Nephron (organoid): ENCODE data around the gene CALY.

Experiments
- H3K27ac Mint-ChIP-seq, 3 experiments: 2 replicates each; pipeline ENCODE4 v1.8.0; 2020; ENCODE audit warnings: mixed read lengths in 3 of 3, mild to moderate bottlenecking in 2 of 3, moderate library complexity in 1 of 3
- H3K27me3 Mint-ChIP-seq: 2 replicates; pipeline ENCODE4 v1.8.0; 2021; ENCODE audit warnings: low read depth, mild to moderate bottlenecking, moderate library complexity, mixed read lengths
- H3K36me3 Mint-ChIP-seq: 2 replicates; pipeline ENCODE4 v1.8.0; 2020; ENCODE audit warnings: low read depth, mixed read lengths
- H3K4me1 Mint-ChIP-seq: 2 replicates; pipeline ENCODE4 v1.8.0; 2020; ENCODE audit warnings: mixed read lengths
- H3K4me3 Mint-ChIP-seq, 3 experiments: 2 replicates each; pipeline ENCODE4 v1.8.0; 2020; ENCODE audit warnings: mild to moderate bottlenecking in 3 of 3, mixed read lengths in 3 of 3, moderate library complexity in 2 of 3
- H3K9me3 Mint-ChIP-seq: 2 replicates; pipeline ENCODE4 v1.8.0; 2020; ENCODE audit warnings: mixed read lengths
- TF ChIP-seq, protein P1 (sequence below), 3 experiments: fragments of 200-600 bp; sonication (generic); IDR thresholded peaks; one replicate each; pipeline ENCODE4 v1.5.0; 2021; ENCODE audit warnings: antibody characterized with exemption in 3 of 3; ENCODE audit not compliant: unreplicated experiment in 3 of 3

Gene CALY, protein sequence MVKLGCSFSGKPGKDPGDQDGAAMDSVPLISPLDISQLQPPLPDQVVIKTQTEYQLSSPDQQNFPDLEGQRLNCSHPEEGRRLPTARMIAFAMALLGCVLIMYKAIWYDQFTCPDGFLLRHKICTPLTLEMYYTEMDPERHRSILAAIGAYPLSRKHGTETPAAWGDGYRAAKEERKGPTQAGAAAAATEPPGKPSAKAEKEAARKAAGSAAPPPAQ

DNA sequence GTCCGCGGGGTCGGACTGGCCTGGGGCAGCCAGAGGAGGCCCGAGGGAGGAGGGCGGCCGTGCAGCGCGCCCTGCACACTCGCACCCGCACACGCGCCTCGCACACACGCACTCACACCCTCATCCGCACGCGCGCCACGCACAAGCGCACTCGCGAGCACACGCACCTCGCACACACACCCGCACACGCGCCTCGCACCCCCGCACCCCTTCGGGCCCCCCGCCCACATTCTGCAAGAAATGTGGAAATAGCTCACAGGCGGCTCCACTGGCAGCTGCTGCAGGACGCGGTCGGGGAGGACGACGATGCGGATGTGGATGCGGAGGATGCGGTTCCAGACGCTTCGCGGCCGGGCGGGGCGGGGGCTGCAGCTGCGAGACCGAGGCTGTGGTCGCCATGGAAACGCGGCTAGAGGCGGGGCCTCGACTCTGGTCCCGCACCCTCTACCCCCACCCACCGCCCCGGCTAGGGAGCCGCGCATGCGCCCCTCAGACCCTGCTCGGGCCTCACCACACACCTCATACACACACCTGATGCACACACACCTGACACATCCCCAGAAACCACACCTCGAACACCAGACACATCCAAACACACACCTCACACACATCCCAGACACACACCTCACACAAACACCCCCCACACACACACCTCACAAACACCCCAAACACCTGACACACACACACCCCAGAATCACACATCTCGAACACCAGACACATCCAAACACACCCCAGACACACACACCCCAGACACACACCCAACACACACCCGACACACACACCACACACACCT, at the start of gene CALY:
TSS of gene CALY (minus strand) at position 320 of the 793 bp plus-strand sequence. CDS start 7,907 bp downstream, outside the sequence.
- peak within 1 kb of the TSS in 2 of 3 experiments; percentile 42 to 43 for H3K4me3 Mint-ChIP-seq
- peaks cover 17% of the 10 kb centered on the region for H3K9me3 Mint-ChIP-seq
- TF ChIP-seq, protein P1, sequence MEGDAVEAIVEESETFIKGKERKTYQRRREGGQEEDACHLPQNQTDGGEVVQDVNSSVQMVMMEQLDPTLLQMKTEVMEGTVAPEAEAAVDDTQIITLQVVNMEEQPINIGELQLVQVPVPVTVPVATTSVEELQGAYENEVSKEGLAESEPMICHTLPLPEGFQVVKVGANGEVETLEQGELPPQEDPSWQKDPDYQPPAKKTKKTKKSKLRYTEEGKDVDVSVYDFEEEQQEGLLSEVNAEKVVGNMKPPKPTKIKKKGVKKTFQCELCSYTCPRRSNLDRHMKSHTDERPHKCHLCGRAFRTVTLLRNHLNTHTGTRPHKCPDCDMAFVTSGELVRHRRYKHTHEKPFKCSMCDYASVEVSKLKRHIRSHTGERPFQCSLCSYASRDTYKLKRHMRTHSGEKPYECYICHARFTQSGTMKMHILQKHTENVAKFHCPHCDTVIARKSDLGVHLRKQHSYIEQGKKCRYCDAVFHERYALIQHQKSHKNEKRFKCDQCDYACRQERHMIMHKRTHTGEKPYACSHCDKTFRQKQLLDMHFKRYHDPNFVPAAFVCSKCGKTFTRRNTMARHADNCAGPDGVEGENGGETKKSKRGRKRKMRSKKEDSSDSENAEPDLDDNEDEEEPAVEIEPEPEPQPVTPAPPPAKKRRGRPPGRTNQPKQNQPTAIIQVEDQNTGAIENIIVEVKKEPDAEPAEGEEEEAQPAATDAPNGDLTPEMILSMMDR (IDR thresholded peaks at IDR 0.05; ENCODE audit: unreplicated experiment in 3 of 3): no peak
- peaks cover 39% of the 10 kb centered on the region for H3K27me3 Mint-ChIP-seq
- H3K36me3 Mint-ChIP-seq: no peaks in the 10 kb centered on the region
- no peaks in the 10 kb centered on the region for H3K4me1 Mint-ChIP-seq
- H3K27ac Mint-ChIP-seq: no peak within 1 kb of the TSS

DNA sequence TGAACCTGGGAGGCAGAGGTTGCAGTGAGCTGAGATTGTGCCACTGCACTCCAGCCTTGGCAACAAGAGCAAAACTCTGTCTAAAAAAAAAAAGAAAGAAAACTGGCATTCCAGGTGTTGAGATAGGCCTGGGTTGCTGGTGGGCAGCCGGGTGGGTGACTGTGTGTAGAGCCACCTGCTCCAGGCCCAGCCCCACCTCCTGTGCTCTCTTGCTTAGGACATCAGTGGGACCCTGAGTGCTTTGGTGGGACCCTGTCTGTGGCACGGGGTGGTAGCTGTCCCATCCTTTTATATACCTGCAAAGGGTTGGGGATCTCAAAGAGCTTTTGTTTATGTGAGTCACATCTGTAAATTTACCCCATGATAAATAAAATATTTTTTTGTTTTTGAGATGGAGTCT, 48.5 kb upstream of the CALY start:
- TF ChIP-seq, protein P1 (IDR thresholded peaks at IDR 0.05; ENCODE audit: unreplicated experiment in 3 of 3): no peak
- no peaks in the 10 kb centered on the region for H3K4me1 Mint-ChIP-seq
- H3K4me3 Mint-ChIP-seq: no peak overlapping the region
- no peaks in the 10 kb centered on the region for H3K9me3 Mint-ChIP-seq
- H3K27ac Mint-ChIP-seq: no peak overlapping the region
- H3K27me3 Mint-ChIP-seq: no peaks in the 10 kb centered on the region
- H3K36me3 Mint-ChIP-seq: peaks cover 7% of the 10 kb centered on the region

DNA sequence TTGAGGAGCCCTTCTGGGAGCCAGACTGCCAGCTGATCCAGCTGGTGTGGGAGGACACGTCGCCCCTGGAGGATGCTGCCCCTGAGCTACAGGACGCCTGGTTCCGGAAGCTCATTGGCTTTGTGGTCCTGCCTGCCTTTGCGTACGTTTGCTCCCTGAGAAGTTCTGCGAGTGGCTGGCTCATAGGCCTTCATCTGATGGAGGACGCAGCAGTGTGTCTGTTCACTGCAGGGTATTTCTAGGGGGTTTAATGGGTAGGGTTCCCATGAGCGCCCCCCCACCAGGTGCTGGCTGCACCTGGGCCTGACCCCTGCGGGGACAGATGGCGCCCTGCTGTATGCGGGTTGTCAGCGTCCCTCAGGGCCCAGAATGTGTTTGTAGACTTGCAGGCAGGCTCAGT, 47.4 kb upstream of the CALY start:
- no peaks in the 10 kb centered on the region for H3K4me1 Mint-ChIP-seq
- H3K36me3 Mint-ChIP-seq: peaks cover 7% of the 10 kb centered on the region
- TF ChIP-seq, protein P1 (IDR thresholded peaks at IDR 0.05; ENCODE audit: unreplicated experiment in 3 of 3): no peak
- no peaks in the 10 kb centered on the region for H3K27me3 Mint-ChIP-seq
- H3K9me3 Mint-ChIP-seq: no peaks in the 10 kb centered on the region
- H3K4me3 Mint-ChIP-seq: no peak overlapping the region
- no peak overlapping the region for H3K27ac Mint-ChIP-seq

DNA sequence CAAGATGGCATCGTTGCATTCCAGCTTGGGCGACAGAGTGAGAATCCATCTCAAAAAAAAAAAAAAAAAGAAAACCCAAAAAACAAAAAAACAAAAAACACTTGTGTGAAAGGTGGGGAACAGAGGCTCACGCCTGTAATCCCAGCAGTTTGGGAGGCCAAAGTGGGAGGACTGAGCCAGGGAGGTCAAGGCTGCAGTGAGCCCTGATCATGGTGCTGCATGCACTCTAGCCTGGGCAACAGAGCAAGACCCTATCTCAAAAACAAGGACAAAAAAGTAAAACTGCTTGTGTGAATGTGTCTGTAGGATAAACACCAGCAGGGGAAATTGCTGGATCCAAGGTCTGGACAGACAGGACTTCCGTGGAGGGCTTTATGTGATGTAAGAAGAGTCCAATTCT, 46.9 kb upstream of the CALY start:
- no peaks in the 10 kb centered on the region for H3K4me1 Mint-ChIP-seq
- no peaks in the 10 kb centered on the region for H3K27me3 Mint-ChIP-seq
- no peak overlapping the region for H3K4me3 Mint-ChIP-seq
- H3K9me3 Mint-ChIP-seq: no peaks in the 10 kb centered on the region
- H3K36me3 Mint-ChIP-seq: peaks cover 7% of the 10 kb centered on the region
- TF ChIP-seq, protein P1 (IDR thresholded peaks at IDR 0.05; ENCODE audit: unreplicated experiment in 3 of 3): no peak
- H3K27ac Mint-ChIP-seq: no peak overlapping the region

DNA sequence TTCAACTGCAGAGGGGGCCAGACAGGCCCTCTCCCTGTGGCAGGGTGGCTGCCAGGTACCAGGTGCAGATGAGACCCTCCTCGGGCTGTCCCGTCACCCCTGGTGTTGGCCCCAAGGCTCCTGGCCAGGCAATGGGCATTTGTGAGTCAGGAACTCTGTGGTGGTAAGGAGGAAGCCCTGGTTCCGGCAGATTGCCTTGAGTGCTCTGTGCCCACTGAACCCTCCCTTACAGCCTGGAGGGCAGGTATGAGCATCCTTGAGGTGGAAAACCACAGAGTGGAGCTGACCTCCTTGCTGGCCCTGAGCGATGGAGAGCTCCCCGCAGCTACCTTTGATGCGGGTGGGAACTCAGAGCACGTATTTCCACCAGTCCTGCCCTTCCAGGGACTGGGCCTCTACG, 44.3 kb upstream of the CALY start:
- Mint-ChIP-seq H3K4me3 (peak overlapping the region; percentile 9 to 80 (median 79)), H3K9me3 (no peaks in the 10 kb centered on the region), H3K27me3 (no peaks in the 10 kb centered on the region), H3K27ac (no peak overlapping the region), H3K4me1 (no peaks in the 10 kb centered on the region), H3K36me3 (peaks cover 3% of the 10 kb centered on the region)
- TF ChIP-seq, protein P1 (IDR thresholded peaks at IDR 0.05; ENCODE audit: unreplicated experiment in 3 of 3): no peak
